Smooth muscle cell (in vitro differentiated cells): ENCODE data around the gene SIX5. TPM values are rescaled to one million over a fixed set of nuclear protein-coding genes. Genes with fewer than 3 reads are reported as not detected.

Source experiments
- DNase-seq: peaks from one replicate; lab custom pipeline; 2025; ENCODE audit not compliant: unreplicated experiment; lab: John Stamatoyannopoulos, UW
- H2AFZ ChIP-seq: fragments of 200-600 bp; sonication (generic); 2 replicates; pipeline ENCODE4 v1.6.0; 2016; ENCODE audit warnings: antibody characterized with exemption, low read depth, mild to moderate bottlenecking
- H3F3A ChIP-seq: fragments of 200-600 bp; sonication (generic); 2 replicates; pipeline ENCODE4 v1.6.0; 2017; ENCODE audit warnings: antibody characterized with exemption, low read depth
- H3K27ac ChIP-seq: fragments of 200-600 bp; sonication (generic); 2 replicates; pipeline ENCODE4 v1.5.1; 2016; ENCODE audit warnings: low read depth, mild to moderate bottlenecking
- H3K27me3 ChIP-seq: fragments of 200-600 bp; sonication (generic); 2 replicates; pipeline ENCODE4 v1.6.1; 2016; ENCODE audit warnings: low read depth, mild to moderate bottlenecking
- H3K36me3 ChIP-seq: fragments of 200-600 bp; sonication (generic); 2 replicates; pipeline ENCODE4 v1.5.1; 2016; ENCODE audit warnings: low read depth
- H3K4me1 ChIP-seq: fragments of 200-600 bp; sonication (generic); 2 replicates; pipeline ENCODE4 v1.5.1; 2016; ENCODE audit warnings: low read depth
- H3K4me2 ChIP-seq: fragments of 200-600 bp; sonication (generic); 2 replicates; pipeline ENCODE4 v1.6.0; 2016; ENCODE audit warnings: mild to moderate bottlenecking
- H3K4me3 ChIP-seq: fragments of 200-600 bp; sonication (generic); 2 replicates; pipeline ENCODE4 v1.5.1; 2016; ENCODE audit warnings: mild to moderate bottlenecking
- H3K79me2 ChIP-seq: fragments of 200-600 bp; sonication (generic); 2 replicates; pipeline ENCODE4 v1.6.0; 2016; ENCODE audit warnings: low read depth, mild to moderate bottlenecking
- H3K9ac ChIP-seq: fragments of 200-600 bp; sonication (generic); 2 replicates; pipeline ENCODE4 v1.6.0; 2016; ENCODE audit warnings: low read depth
- H3K9me3 ChIP-seq: fragments of 200-600 bp; sonication (generic); replicated peaks from 2 replicates; pipeline ENCODE4 v1.5.1; 2016; ENCODE audit warnings: low read depth
- H4K20me1 ChIP-seq: fragments of 200-600 bp; sonication (generic); 2 replicates; pipeline ENCODE4 v1.6.0; 2016; ENCODE audit warnings: low read depth
- WGBS: methylation state at CpG from one replicate; pipeline ENCODE4 v1.1.7; 2016; ENCODE audit warnings: low lambda C conversion rate; 5-methylcytosine and 5-hydroxymethylcytosine counted together
- polyA plus RNA-seq: library from polyadenylated mRNA; unstranded; fragments of >200 nt; fragmentation: Nextera tagmentation; extraction: Ambion mirVana; gene quantifications from 2 replicates; pipeline ENCODE4 v1.2.1, GENCODE V29; 2016
- total RNA-seq: library from RNA; depleted of rRNA; stranded (reverse); fragments of >200 nt; gene quantifications from 2 replicates; pipeline ENCODE4 v1.2.3, GENCODE V29; 2014
- TF ChIP-seq, protein P1 (sequence below): fragments of 200-600 bp; sonication (generic); IDR thresholded peaks from 2 replicates; pipeline ENCODE4 v1.5.1; 2017; ENCODE audit warnings: borderline replicate concordance, mild to moderate bottlenecking, antibody characterized with exemption; ENCODE audit not compliant: insufficient read depth, poor library complexity, severe bottlenecking

SIX5 gene
- total and polyA plus RNA-seq, 2 experiments from 2014 or later = 10.2 to 16.0 TPM

- no peak overlapping the region for H3K4me3 ChIP-seq
- TF ChIP-seq, protein P1, sequence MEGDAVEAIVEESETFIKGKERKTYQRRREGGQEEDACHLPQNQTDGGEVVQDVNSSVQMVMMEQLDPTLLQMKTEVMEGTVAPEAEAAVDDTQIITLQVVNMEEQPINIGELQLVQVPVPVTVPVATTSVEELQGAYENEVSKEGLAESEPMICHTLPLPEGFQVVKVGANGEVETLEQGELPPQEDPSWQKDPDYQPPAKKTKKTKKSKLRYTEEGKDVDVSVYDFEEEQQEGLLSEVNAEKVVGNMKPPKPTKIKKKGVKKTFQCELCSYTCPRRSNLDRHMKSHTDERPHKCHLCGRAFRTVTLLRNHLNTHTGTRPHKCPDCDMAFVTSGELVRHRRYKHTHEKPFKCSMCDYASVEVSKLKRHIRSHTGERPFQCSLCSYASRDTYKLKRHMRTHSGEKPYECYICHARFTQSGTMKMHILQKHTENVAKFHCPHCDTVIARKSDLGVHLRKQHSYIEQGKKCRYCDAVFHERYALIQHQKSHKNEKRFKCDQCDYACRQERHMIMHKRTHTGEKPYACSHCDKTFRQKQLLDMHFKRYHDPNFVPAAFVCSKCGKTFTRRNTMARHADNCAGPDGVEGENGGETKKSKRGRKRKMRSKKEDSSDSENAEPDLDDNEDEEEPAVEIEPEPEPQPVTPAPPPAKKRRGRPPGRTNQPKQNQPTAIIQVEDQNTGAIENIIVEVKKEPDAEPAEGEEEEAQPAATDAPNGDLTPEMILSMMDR = no peak
- H3K79me2 ChIP-seq = peaks cover 10% of the 10 kb centered on the region
- no peak overlapping the region for H2AFZ ChIP-seq
- H3K27ac ChIP-seq = no peak overlapping the region
- no peaks in the 10 kb centered on the region for H3K9me3 ChIP-seq
- H4K20me1 ChIP-seq = no peaks in the 10 kb centered on the region
- peaks cover 17% of the 10 kb centered on the region for H3K4me1 ChIP-seq
- DNase-seq = no peak
- 81% methylated on average over 17 of the region's 17 CpGs for WGBS
- H3K36me3 ChIP-seq = no peaks in the 10 kb centered on the region
- no peaks in the 10 kb centered on the region for H3F3A ChIP-seq
- no peak overlapping the region for H3K9ac ChIP-seq
- H3K4me2 ChIP-seq = no peak overlapping the region
- no peaks in the 10 kb centered on the region for H3K27me3 ChIP-seq
Observed at GRCh38 chr19:45761714-45762113, 7.3 kb downstream of the SIX5 start.

GRCh38 chr19:45758921-45759320 is 10.1 kb downstream of the SIX5 start:
- no peak for DNase-seq
- no peak overlapping the region for H3K4me2 ChIP-seq
- H3K79me2 ChIP-seq = no peaks in the 10 kb centered on the region
- no peaks in the 10 kb centered on the region for H4K20me1 ChIP-seq
- no peak overlapping the region for H3K27ac ChIP-seq
- no peaks in the 10 kb centered on the region for H3F3A ChIP-seq
- no peaks in the 10 kb centered on the region for H3K36me3 ChIP-seq
- TF ChIP-seq, protein P1 = no peak
- 88% methylated on average over 8 of the region's 9 CpGs for WGBS
- no peak overlapping the region for H3K9ac ChIP-seq
- H2AFZ ChIP-seq = no peak overlapping the region
- H3K9me3 ChIP-seq = no peaks in the 10 kb centered on the region
- no peak overlapping the region for H3K4me3 ChIP-seq
- H3K27me3 ChIP-seq = no peaks in the 10 kb centered on the region
- H3K4me1 ChIP-seq = no peaks in the 10 kb centered on the region

DNA sequence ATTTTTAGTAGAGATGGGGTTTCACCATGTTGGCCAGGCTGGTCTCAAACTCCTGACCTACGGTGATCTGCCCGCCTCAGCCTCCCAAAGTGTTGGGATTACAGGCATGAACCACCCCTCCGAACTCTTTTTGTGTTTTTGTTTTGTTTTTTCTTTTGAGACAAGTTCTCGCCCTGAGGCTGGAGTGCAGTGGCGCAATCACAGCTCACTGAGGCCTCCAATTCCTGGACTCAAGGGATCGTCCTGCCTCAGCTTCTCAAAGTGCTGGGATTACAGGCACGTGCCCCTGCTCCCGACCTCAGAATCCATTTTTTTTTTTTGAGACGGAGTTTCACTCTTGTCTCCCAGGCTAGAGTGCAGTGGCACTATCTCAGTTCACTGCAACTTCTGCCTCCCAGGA is 11.4 kb downstream of the SIX5 start:
- no peak overlapping the region for H3K4me2 ChIP-seq
- H3K79me2 ChIP-seq = no peaks in the 10 kb centered on the region
- TF ChIP-seq, protein P1 = no peak
- no peaks in the 10 kb centered on the region for H3K9me3 ChIP-seq
- H3K9ac ChIP-seq = no peak overlapping the region
- no peaks in the 10 kb centered on the region for H3F3A ChIP-seq
- H3K4me1 ChIP-seq = no peaks in the 10 kb centered on the region
- no peak for DNase-seq
- no peaks in the 10 kb centered on the region for H4K20me1 ChIP-seq
- H3K27me3 ChIP-seq = no peaks in the 10 kb centered on the region
- 79% methylated on average over 9 of the region's 9 CpGs for WGBS
- no peaks in the 10 kb centered on the region for H3K36me3 ChIP-seq
- no peak overlapping the region for H3K4me3 ChIP-seq
- H2AFZ ChIP-seq = no peak overlapping the region
- no peak overlapping the region for H3K27ac ChIP-seq

DNA sequence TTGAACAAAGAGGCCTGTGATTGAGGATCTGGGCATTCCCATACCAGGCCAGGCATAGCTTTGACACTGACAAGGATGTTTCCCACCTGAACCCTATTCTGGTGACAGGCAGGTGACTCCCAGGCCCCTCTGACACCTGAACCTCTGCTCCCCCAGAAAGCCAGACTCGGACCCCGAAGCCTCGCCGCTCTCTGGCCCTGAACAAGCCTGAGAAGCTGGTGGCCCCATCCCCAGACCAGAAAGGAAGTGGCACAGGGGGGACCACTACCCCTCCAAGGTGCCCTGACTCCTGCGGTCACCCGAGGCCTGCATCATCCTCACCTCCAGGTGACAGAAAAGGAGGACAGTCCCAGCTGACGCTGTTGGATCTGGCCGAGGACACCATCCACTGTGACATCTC is 14.7 kb downstream of the SIX5 start:
- TF ChIP-seq, protein P1 = no peak
- no peak for DNase-seq
- H3F3A ChIP-seq = no peaks in the 10 kb centered on the region
- H3K9ac ChIP-seq = no peak overlapping the region
- H4K20me1 ChIP-seq = no peaks in the 10 kb centered on the region
- H3K27ac ChIP-seq = no peak overlapping the region
- no peaks in the 10 kb centered on the region for H3K9me3 ChIP-seq
- no peaks in the 10 kb centered on the region for H3K79me2 ChIP-seq
- no peaks in the 10 kb centered on the region for H3K27me3 ChIP-seq
- H3K4me1 ChIP-seq = no peaks in the 10 kb centered on the region
- WGBS = 96% methylated on average over 8 of the region's 8 CpGs
- no peak overlapping the region for H3K4me2 ChIP-seq
- H3K4me3 ChIP-seq = no peak overlapping the region
- H3K36me3 ChIP-seq = no peaks in the 10 kb centered on the region
- no peak overlapping the region for H2AFZ ChIP-seq
